ENCODE measurements around the gene ECHS1.

ECHS1 gene

GRCh38 chr10:133358925-133359310, 14.2 kb downstream of the ECHS1 start:
- Histone ChIP-seq H3K4me3 (ENCODE audit: low read length in 2 of 2) (no peak overlapping the region), H3K36me3 (ENCODE audit: control insufficient read depth in 2 of 2, insufficient read depth in 2 of 2, low read length in 2 of 2) (peaks cover 10 to 16% of the 10 kb centered on the region in 2 donors), H3K27ac (ENCODE audit: low read depth in 2 of 2, low read length in 2 of 2) (no peak overlapping the region), H3K9me3 (ENCODE audit: control insufficient read depth in 2 of 2, low read length in 2 of 2) (no peaks in the 10 kb centered on the region), H3K9ac (ENCODE audit: low read depth in 1 of 2, low read length in 2 of 2) (no peak overlapping the region), H3K27me3 (ENCODE audit: control insufficient read depth in 2 of 2, insufficient read depth in 2 of 2, low read length in 2 of 2) (no peaks in the 10 kb centered on the region), H3K4me1 (ENCODE audit: control insufficient read depth in 2 of 2, insufficient read depth in 2 of 2, low read length in 2 of 2) (peaks cover 18 to 25% of the 10 kb centered on the region in 2 donors)

- no peaks in the 10 kb centered on the region for H3K9me3 ChIP-seq (ENCODE audit: control insufficient read depth in 2 of 2, low read length in 2 of 2)
- H3K36me3 ChIP-seq (ENCODE audit: control insufficient read depth in 2 of 2, insufficient read depth in 2 of 2, low read length in 2 of 2) = peaks cover 10 to 16% of the 10 kb centered on the region in 2 donors
- H3K4me3 ChIP-seq (ENCODE audit: low read length in 2 of 2) = no peak overlapping the region
- no peak overlapping the region for H3K27ac ChIP-seq (ENCODE audit: low read depth in 2 of 2, low read length in 2 of 2)
- no peak overlapping the region for H3K9ac ChIP-seq (ENCODE audit: low read depth in 1 of 2, low read length in 2 of 2)
- H3K27me3 ChIP-seq (ENCODE audit: control insufficient read depth in 2 of 2, insufficient read depth in 2 of 2, low read length in 2 of 2) = no peaks in the 10 kb centered on the region
- peaks cover 18 to 25% of the 10 kb centered on the region in 2 donors for H3K4me1 ChIP-seq (ENCODE audit: control insufficient read depth in 2 of 2, insufficient read depth in 2 of 2, low read length in 2 of 2)
Observed at GRCh38 chr10:133358162-133358924, 14.8 kb downstream of the ECHS1 start.

GRCh38 chr10:133357285-133358161, 15.6 kb downstream of the ECHS1 start, which contains the start of gene FUOM:
FUOM (minus strand) TSS chr10:133358019; CDS start chr10:133358007, 12 bp downstream.
- Histone ChIP-seq H3K4me3 (ENCODE audit: low read length in 2 of 2) (peak within 1 kb of the TSS; percentile 59 to 62), H3K9ac (ENCODE audit: low read depth in 1 of 2, low read length in 2 of 2) (peak within 1 kb of the TSS; percentile 56 to 68), H3K27me3 (ENCODE audit: control insufficient read depth in 2 of 2, insufficient read depth in 2 of 2, low read length in 2 of 2) (no peaks in the 10 kb centered on the region), H3K9me3 (ENCODE audit: control insufficient read depth in 2 of 2, low read length in 2 of 2) (no peaks in the 10 kb centered on the region), H3K36me3 (ENCODE audit: control insufficient read depth in 2 of 2, insufficient read depth in 2 of 2, low read length in 2 of 2) (peaks cover 7 to 10% of the 10 kb centered on the region in 2 donors), H3K27ac (ENCODE audit: low read depth in 2 of 2, low read length in 2 of 2) (peak within 1 kb of the TSS in 1 of 2 donors; percentile 63), H3K4me1 (ENCODE audit: control insufficient read depth in 2 of 2, insufficient read depth in 2 of 2, low read length in 2 of 2) (peaks cover 18 to 25% of the 10 kb centered on the region in 2 donors)

- Histone ChIP-seq H3K27ac (ENCODE audit: low read depth in 2 of 2, low read length in 2 of 2) (no peak overlapping the region), H3K9me3 (ENCODE audit: control insufficient read depth in 2 of 2, low read length in 2 of 2) (no peaks in the 10 kb centered on the region), H3K9ac (ENCODE audit: low read depth in 1 of 2, low read length in 2 of 2) (peak overlapping the region; percentile 56 to 68)
Observed at GRCh38 chr10:133356549-133357284, 16.4 kb downstream of the ECHS1 start.

GRCh38 chr10:133355991-133356390, 17.2 kb downstream of the ECHS1 start:
- Histone ChIP-seq H3K9me3 (ENCODE audit: control insufficient read depth in 2 of 2, low read length in 2 of 2) (no peaks in the 10 kb centered on the region), H3K9ac (ENCODE audit: low read depth in 1 of 2, low read length in 2 of 2) (no peak overlapping the region), H3K4me3 (ENCODE audit: low read length in 2 of 2) (no peak overlapping the region), H3K4me1 (ENCODE audit: control insufficient read depth in 2 of 2, insufficient read depth in 2 of 2, low read length in 2 of 2) (peaks cover 18 to 24% of the 10 kb centered on the region in 2 donors), H3K36me3 (ENCODE audit: control insufficient read depth in 2 of 2, insufficient read depth in 2 of 2, low read length in 2 of 2) (no peaks in the 10 kb centered on the region), H3K27ac (ENCODE audit: low read depth in 2 of 2, low read length in 2 of 2) (no peak overlapping the region), H3K27me3 (ENCODE audit: control insufficient read depth in 2 of 2, insufficient read depth in 2 of 2, low read length in 2 of 2) (no peaks in the 10 kb centered on the region)

More at GRCh38 chr10:133356549-133357284, 16.4 kb downstream of the ECHS1 start:
- Histone ChIP-seq H3K4me3 (ENCODE audit: low read length in 2 of 2) (peak overlapping the region; percentile 59 to 62), H3K4me1 (ENCODE audit: control insufficient read depth in 2 of 2, insufficient read depth in 2 of 2, low read length in 2 of 2) (peaks cover 18 to 25% of the 10 kb centered on the region in 2 donors), H3K36me3 (ENCODE audit: control insufficient read depth in 2 of 2, insufficient read depth in 2 of 2, low read length in 2 of 2) (peaks cover 0 to 2% of the 10 kb centered on the region in 2 donors), H3K27me3 (ENCODE audit: control insufficient read depth in 2 of 2, insufficient read depth in 2 of 2, low read length in 2 of 2) (no peaks in the 10 kb centered on the region)

- peaks cover 12 to 17% of the 10 kb centered on the region in 2 donors for H3K4me1 ChIP-seq (ENCODE audit: control insufficient read depth in 2 of 2, insufficient read depth in 2 of 2, low read length in 2 of 2)
- H3K27me3 ChIP-seq (ENCODE audit: control insufficient read depth in 2 of 2, insufficient read depth in 2 of 2, low read length in 2 of 2) = no peaks in the 10 kb centered on the region
- H3K9ac ChIP-seq (ENCODE audit: low read depth in 1 of 2, low read length in 2 of 2) = no peak overlapping the region
- no peak overlapping the region for H3K4me3 ChIP-seq (ENCODE audit: low read length in 2 of 2)
- no peak overlapping the region for H3K27ac ChIP-seq (ENCODE audit: low read depth in 2 of 2, low read length in 2 of 2)
- no peaks in the 10 kb centered on the region for H3K36me3 ChIP-seq (ENCODE audit: control insufficient read depth in 2 of 2, insufficient read depth in 2 of 2, low read length in 2 of 2)
- no peaks in the 10 kb centered on the region for H3K9me3 ChIP-seq (ENCODE audit: control insufficient read depth in 2 of 2, low read length in 2 of 2)
Observed at GRCh38 chr10:133355266-133355665, 17.9 kb downstream of the ECHS1 start.

GRCh38 chr10:133354672-133355240, 18.4 kb downstream of the ECHS1 start:
- Histone ChIP-seq H3K4me1 (ENCODE audit: control insufficient read depth in 2 of 2, insufficient read depth in 2 of 2, low read length in 2 of 2) (peaks cover 7 to 12% of the 10 kb centered on the region in 2 donors), H3K27ac (ENCODE audit: low read depth in 2 of 2, low read length in 2 of 2) (no peak overlapping the region), H3K4me3 (ENCODE audit: low read length in 2 of 2) (no peak overlapping the region), H3K9ac (ENCODE audit: low read depth in 1 of 2, low read length in 2 of 2) (no peak overlapping the region), H3K36me3 (ENCODE audit: control insufficient read depth in 2 of 2, insufficient read depth in 2 of 2, low read length in 2 of 2) (no peaks in the 10 kb centered on the region), H3K9me3 (ENCODE audit: control insufficient read depth in 2 of 2, low read length in 2 of 2) (no peaks in the 10 kb centered on the region), H3K27me3 (ENCODE audit: control insufficient read depth in 2 of 2, insufficient read depth in 2 of 2, low read length in 2 of 2) (no peaks in the 10 kb centered on the region)

GRCh38 chr10:133353988-133354605, 19.1 kb downstream of the ECHS1 start:
- Histone ChIP-seq H3K4me1 (ENCODE audit: control insufficient read depth in 2 of 2, insufficient read depth in 2 of 2, low read length in 2 of 2) (peaks cover 6 to 12% of the 10 kb centered on the region in 2 donors), H3K9ac (ENCODE audit: low read depth in 1 of 2, low read length in 2 of 2) (no peak overlapping the region), H3K36me3 (ENCODE audit: control insufficient read depth in 2 of 2, insufficient read depth in 2 of 2, low read length in 2 of 2) (no peaks in the 10 kb centered on the region), H3K27me3 (ENCODE audit: control insufficient read depth in 2 of 2, insufficient read depth in 2 of 2, low read length in 2 of 2) (no peaks in the 10 kb centered on the region), H3K9me3 (ENCODE audit: control insufficient read depth in 2 of 2, low read length in 2 of 2) (no peaks in the 10 kb centered on the region), H3K4me3 (ENCODE audit: low read length in 2 of 2) (no peak overlapping the region), H3K27ac (ENCODE audit: low read depth in 2 of 2, low read length in 2 of 2) (no peak overlapping the region)

- no peaks in the 10 kb centered on the region for H3K27me3 ChIP-seq (ENCODE audit: control insufficient read depth in 2 of 2, insufficient read depth in 2 of 2, low read length in 2 of 2)
- H3K4me3 ChIP-seq (ENCODE audit: low read length in 2 of 2) = no peak overlapping the region
- H3K27ac ChIP-seq (ENCODE audit: low read depth in 2 of 2, low read length in 2 of 2) = no peak overlapping the region
- no peaks in the 10 kb centered on the region for H3K9me3 ChIP-seq (ENCODE audit: control insufficient read depth in 2 of 2, low read length in 2 of 2)
- H3K36me3 ChIP-seq (ENCODE audit: control insufficient read depth in 2 of 2, insufficient read depth in 2 of 2, low read length in 2 of 2) = no peaks in the 10 kb centered on the region
- H3K4me1 ChIP-seq (ENCODE audit: control insufficient read depth in 2 of 2, insufficient read depth in 2 of 2, low read length in 2 of 2) = peaks cover 6 to 12% of the 10 kb centered on the region in 2 donors
- H3K9ac ChIP-seq (ENCODE audit: low read depth in 1 of 2, low read length in 2 of 2) = no peak overlapping the region
Observed at GRCh38 chr10:133353202-133353959, 19.8 kb downstream of the ECHS1 start.

All from mucosa of rectum (tissue), 2 donors.